ENCODE measurements around the gene TNFSF12.

Gene TNFSF12, protein sequence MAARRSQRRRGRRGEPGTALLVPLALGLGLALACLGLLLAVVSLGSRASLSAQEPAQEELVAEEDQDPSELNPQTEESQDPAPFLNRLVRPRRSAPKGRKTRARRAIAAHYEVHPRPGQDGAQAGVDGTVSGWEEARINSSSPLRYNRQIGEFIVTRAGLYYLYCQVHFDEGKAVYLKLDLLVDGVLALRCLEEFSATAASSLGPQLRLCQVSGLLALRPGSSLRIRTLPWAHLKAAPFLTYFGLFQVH

DNA sequence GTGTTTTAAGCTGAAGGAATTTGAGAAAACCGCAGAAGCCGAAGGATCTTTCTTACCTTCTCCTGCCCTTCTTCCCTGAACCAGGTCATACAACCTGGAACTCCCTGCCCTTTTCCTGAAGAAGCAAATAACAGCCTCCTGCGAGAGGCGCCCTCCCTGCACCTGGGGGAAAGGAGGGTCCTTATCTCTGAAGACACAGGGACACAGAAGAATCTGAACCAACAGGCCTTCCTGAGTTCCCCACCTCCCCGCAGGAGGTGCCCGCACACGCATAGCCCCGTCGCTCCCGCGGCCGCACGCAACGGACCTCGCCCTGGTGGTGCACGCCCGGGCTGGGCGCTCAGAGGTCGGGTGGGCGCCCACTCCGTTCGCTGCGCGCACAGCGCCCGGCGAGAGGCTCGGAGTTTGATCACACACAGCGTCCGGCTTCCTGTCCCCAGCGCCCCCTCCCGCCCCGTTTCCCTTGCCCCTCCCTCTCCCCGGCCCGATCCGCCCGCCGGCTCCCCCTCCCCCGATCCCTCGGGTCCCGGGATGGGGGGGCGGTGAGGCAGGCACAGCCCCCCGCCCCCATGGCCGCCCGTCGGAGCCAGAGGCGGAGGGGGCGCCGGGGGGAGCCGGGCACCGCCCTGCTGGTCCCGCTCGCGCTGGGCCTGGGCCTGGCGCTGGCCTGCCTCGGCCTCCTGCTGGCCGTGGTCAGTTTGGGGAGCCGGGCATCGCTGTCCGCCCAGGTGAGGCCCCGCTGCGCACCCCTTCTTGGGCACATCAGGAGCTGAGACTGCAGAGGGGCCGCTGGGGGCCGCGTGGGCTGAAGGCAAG, at the start of gene TNFSF12:
Gene TNFSF12, plus strand, starts transcription at position 474 of the 816 bp plus-strand sequence. Its CDS starts 96 bp downstream, at position 570.
- TF ChIP-seq GATA3 (IDR thresholded peaks at IDR 0.05; ENCODE audit: low read depth, low read length), result no peak
- no peak for TF ChIP-seq GATA2 (IDR thresholded peaks at IDR 0.05; ENCODE audit: low read depth, low read length)

DNA sequence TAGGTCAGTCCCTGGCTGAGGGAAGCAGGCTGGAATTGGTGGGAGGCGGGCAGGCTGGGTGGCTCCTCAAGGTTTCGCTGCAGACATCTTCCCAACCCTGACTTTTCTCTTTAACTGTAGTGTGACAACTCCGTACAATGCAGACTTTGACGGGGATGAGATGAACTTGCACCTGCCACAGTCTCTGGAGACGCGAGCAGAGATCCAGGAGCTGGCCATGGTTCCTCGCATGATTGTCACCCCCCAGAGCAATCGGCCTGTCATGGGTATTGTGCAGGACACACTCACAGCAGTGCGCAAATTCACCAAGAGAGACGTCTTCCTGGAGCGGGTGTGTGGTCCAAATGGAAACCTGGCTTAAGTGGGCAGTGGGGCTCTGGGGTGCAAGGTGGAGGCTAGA, 49.7 kb upstream of the TNFSF12 start:
- TF ChIP-seq GATA3 (IDR thresholded peaks at IDR 0.05; ENCODE audit: low read depth, low read length), result no peak
- TF ChIP-seq GATA2 (IDR thresholded peaks at IDR 0.05; ENCODE audit: low read depth, low read length), result no peak

DNA sequence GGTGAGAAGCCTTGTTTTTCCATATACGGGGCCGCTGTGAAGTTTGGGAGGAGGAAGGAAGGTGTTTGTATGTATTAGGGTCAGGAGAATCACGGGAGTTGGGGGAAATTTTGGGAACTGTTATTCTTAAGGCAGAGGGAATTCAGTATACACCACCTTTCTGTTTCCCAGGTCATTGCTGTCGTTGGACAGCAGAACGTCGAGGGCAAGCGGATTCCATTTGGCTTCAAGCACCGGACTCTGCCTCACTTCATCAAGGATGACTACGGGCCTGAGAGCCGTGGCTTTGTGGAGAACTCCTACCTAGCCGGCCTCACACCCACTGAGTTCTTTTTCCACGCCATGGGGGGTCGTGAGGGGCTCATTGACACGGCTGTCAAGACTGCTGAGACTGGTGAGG, 47.1 kb upstream of the TNFSF12 start:
- TF ChIP-seq GATA2 (IDR thresholded peaks at IDR 0.05; ENCODE audit: low read depth, low read length) (no peak), GATA3 (IDR thresholded peaks at IDR 0.05; ENCODE audit: low read depth, low read length) (no peak)

DNA sequence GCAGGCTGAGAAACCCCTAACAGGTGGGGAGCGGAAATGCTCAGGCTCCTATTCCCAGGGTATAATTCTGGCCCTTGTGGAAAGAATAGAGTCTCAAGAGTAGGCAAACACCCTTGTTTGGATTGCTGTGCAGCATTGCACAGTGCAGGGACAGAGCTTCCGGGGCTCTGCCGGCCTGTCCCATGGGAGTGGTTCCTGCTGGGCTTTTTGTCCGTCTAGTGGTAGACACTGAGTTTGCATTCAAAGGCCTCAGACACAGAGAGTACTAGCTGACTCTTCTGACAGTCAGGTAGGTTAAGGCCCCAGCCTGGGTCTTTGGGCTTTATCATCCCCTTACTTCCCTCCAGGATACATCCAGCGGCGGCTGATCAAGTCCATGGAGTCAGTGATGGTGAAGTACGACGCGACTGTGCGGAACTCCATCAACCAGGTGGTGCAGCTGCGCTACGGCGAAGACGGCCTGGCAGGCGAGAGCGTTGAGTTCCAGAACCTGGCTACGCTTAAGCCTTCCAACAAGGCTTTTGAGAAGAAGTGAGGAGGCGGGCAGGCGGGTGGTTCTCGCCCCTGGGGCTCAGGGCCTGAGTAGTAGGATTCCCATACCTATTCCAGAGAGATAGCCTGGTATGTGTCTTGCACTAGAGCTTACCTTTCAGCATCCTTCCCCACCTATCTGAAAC, 46.5 kb upstream of the TNFSF12 start:
- TF ChIP-seq GATA2 (IDR thresholded peaks at IDR 0.05; ENCODE audit: low read depth, low read length) (no peak), GATA3 (IDR thresholded peaks at IDR 0.05; ENCODE audit: low read depth, low read length) (no peak)

DNA sequence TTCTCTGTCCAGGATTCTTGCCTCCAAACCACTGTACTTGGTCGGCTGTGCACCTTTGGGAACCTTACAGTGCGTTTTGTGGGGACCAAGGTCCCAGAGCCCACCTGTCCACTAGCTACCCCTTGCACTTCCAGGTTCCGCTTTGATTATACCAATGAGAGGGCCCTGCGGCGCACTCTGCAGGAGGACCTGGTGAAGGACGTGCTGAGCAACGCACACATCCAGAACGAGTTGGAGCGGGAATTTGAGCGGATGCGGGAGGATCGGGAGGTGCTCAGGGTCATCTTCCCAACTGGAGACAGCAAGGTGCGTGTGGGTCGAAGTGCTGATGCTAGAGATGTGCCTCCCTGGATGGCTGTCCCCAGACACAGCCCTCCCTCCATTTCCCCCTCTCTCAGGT, 45.9 kb upstream of the TNFSF12 start:
- TF ChIP-seq GATA2 (IDR thresholded peaks at IDR 0.05; ENCODE audit: low read depth, low read length), result no peak
- TF ChIP-seq GATA3 (IDR thresholded peaks at IDR 0.05; ENCODE audit: low read depth, low read length), result no peak

DNA sequence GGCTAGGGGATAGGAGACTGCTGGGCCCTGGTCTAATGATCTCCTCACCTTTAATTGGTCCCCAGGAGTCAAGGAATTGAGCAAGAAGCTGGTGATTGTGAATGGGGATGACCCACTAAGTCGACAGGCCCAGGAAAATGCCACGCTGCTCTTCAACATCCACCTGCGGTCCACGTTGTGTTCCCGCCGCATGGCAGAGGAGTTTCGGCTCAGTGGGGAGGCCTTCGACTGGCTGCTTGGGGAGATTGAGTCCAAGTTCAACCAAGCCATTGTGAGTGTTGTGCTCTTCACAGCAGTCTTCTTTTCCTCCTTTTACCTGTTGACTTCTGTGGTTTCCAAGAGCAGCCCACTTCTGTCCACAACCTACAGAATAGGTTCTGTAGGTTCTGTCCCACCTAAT, 45.3 kb upstream of the TNFSF12 start:
- TF ChIP-seq GATA3 (IDR thresholded peaks at IDR 0.05; ENCODE audit: low read depth, low read length) (no peak), GATA2 (IDR thresholded peaks at IDR 0.05; ENCODE audit: low read depth, low read length) (no peak)

DNA sequence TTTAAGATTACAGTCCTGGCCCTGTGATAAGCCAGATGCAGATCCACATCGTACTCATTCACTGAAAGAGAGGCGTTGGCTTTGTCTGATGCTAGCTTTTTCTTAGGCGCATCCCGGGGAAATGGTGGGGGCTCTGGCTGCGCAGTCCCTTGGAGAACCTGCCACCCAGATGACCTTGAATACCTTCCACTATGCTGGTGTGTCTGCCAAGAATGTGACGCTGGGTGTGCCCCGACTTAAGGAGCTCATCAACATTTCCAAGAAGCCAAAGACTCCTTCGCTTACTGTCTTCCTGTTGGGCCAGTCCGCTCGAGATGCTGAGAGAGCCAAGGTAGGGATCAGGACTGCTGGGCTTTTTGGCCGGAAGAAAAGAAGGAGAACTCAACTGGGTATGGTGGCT, 40.7 kb upstream of the TNFSF12 start:
- TF ChIP-seq GATA2 (IDR thresholded peaks at IDR 0.05; ENCODE audit: low read depth, low read length) (no peak), GATA3 (IDR thresholded peaks at IDR 0.05; ENCODE audit: low read depth, low read length) (no peak)

DNA sequence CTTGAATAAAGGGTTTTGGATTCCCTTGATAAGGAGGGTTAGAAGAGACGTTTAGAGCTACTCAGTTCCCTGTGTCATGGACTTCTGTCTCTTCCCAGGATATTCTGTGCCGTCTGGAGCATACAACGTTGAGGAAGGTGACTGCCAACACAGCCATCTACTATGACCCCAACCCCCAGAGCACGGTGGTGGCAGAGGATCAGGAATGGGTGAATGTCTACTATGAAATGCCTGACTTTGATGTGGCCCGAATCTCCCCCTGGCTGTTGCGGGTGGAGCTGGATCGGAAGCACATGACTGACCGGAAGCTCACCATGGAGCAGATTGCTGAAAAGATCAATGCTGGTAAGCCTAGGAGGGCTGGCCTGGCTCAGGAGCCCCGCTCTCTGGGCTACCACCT, 40.0 kb upstream of the TNFSF12 start:
- TF ChIP-seq GATA2 (IDR thresholded peaks at IDR 0.05; ENCODE audit: low read depth, low read length) (no peak), GATA3 (IDR thresholded peaks at IDR 0.05; ENCODE audit: low read depth, low read length) (no peak)

DNA sequence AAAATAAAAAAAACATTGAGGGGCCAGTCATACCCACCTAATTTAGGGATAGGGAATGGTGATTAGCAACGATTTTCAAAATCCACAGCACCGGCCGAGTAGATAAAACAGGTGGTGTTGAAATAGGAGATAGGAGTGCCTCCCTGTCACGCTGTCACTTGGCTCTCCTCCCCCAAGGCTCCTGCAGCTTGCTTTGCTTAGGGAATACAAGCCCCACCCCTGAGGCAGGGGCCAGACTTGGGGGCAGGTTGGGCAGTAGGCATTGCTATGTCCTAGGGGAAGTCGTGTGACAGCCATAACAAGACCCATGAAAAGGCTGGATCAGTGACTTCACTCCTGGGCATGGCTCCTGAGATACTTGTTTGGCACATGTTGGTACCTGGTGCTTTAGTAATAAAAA, 38.9 kb upstream of the TNFSF12 start:
- TF ChIP-seq GATA3 (IDR thresholded peaks at IDR 0.05; ENCODE audit: low read depth, low read length), result no peak
- no peak for TF ChIP-seq GATA2 (IDR thresholded peaks at IDR 0.05; ENCODE audit: low read depth, low read length)

DNA sequence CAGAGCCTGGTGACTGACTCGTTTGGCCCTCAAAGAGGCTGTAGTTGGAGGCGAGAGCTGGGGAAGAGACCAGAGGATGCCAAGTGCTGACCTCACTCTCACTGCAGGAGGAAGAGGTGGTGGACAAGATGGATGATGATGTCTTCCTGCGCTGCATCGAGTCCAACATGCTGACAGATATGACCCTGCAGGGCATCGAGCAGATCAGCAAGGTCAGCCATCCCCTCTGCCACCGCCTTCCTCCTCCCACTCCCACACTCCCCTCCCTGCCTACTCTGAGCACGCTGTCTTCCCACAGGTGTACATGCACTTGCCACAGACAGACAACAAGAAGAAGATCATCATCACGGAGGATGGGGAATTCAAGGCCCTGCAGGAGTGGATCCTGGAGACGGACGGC, 37.8 kb upstream of the TNFSF12 start:
- no peak for TF ChIP-seq GATA2 (IDR thresholded peaks at IDR 0.05; ENCODE audit: low read depth, low read length)
- no peak for TF ChIP-seq GATA3 (IDR thresholded peaks at IDR 0.05; ENCODE audit: low read depth, low read length)

DNA sequence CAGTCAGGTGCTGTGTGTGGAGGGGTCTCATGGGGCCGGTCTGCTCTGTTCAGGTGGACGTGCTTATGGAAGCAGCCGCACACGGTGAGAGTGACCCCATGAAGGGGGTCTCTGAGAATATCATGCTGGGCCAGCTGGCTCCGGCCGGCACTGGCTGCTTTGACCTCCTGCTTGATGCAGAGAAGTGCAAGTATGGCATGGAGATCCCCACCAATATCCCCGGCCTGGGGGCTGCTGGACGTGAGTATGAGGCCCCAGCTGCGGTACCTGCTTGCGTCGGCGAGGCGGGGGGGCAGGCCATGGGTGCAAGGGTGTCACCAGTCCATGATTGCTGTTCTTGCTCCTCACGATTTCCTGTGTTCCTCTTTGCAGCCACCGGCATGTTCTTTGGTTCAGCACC, 36.8 kb upstream of the TNFSF12 start:
- TF ChIP-seq GATA3 (IDR thresholded peaks at IDR 0.05; ENCODE audit: low read depth, low read length) (no peak), GATA2 (IDR thresholded peaks at IDR 0.05; ENCODE audit: low read depth, low read length) (no peak)

DNA sequence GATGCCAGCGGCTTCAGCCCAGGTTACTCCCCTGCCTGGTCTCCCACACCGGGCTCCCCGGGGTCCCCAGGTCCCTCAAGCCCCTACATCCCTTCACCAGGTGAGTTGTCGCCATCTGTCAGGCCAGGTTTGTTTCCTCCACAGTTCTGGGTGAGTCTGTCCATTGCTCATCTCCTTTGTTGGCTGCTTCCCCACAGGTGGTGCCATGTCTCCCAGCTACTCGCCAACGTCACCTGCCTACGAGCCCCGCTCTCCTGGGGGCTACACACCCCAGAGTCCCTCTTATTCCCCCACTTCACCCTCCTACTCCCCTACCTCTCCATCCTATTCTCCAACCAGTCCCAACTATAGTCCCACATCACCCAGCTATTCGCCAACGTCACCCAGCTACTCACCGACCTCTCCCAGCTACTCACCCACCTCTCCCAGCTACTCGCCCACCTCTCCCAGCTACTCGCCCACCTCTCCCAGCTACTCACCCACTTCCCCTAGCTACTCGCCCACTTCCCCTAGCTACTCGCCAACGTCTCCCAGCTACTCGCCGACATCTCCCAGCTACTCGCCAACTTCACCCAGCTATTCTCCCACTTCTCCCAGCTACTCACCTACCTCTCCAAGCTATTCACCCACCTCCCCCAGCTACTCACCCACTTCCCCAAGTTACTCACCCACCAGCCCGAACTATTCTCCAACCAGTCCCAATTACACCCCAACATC, 35.9 kb upstream of the TNFSF12 start:
- no peak for TF ChIP-seq GATA2 (IDR thresholded peaks at IDR 0.05; ENCODE audit: low read depth, low read length)
- TF ChIP-seq GATA3 (IDR thresholded peaks at IDR 0.05; ENCODE audit: low read depth, low read length), result no peak

DNA sequence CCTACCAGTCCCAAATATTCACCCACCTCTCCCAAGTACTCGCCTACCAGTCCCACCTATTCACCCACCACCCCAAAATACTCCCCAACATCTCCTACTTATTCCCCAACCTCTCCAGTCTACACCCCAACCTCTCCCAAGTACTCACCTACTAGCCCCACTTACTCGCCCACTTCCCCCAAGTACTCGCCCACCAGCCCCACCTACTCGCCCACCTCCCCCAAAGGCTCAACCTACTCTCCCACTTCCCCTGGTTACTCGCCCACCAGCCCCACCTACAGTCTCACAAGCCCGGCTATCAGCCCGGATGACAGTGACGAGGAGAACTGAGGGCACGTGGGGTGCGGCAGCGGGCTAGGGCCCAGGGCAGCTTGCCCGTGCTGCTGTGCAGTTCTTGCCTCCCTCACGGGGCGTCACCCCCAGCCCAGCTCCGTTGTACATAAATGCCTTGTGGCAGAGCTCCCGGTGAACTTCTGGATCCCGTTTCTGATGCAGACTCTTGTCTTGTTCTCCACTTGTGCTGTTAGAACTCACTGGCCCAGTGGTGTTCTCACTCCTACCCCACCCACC, 34.9 kb upstream of the TNFSF12 start:
- TF ChIP-seq GATA2 (IDR thresholded peaks at IDR 0.05; ENCODE audit: low read depth, low read length), result no peak

Data from SH-SY5Y (cell line).